Activated CD4-positive, alpha-beta T cell treated with anti-CD3 and anti-CD28 coated beads for 24 hours (primary cell): ENCODE data around the gene FGF4.

ENCODE experiments used
- DNase-seq, 2 donors: peaks; one replicate each; pipeline ENCODE4 v3.0.0-alpha.2; 2020; ENCODE audit warnings: low read depth in 2 of 2

Gene FGF4

GRCh38 chr11:69807106-69807815 is 32.1 kb upstream of the FGF4 start:
- DNase-seq = no peak

GRCh38 chr11:69804769-69805508 is 29.8 kb upstream of the FGF4 start:
- DNase-seq = no peak

DNA sequence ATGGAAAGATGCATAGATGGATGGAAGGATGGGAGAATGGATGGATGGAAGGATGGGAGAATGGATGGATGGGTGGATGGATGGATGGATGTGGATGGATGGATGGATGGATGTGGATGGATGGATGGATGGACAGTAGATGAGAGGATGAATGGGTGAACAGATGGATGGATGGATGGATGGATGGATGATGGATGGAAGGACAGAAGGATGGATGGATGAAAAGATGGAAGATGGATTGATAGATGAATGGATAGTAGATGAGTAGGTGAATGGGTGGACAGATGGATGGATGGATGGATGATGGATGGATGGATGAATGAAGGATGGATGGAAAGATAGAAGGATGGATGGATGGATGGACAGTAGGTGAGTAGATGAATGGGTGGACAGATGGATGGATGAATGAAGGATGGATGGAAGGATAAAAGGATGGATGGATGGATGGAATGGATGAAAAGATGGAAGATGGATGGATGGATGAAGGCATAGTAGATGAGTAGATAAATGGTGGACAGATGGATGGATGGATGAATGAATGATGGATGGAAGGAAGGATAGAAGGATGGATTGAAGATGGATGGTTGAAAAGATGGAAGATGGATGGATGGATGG is 28.6 kb upstream of the FGF4 start:
- DNase-seq = no peak

GRCh38 chr11:69803022-69803421 is 27.9 kb upstream of the FGF4 start:
- no peak for DNase-seq

- DNase-seq = no peak
These were observed 27.4 kb upstream of the FGF4 start for GRCh38 chr11:69802590-69802989.

- DNase-seq = peak; percentile 11
These were observed 26.6 kb upstream of the FGF4 start for GRCh38 chr11:69801513-69802335.

GRCh38 chr11:69800278-69800677 is 25.1 kb upstream of the FGF4 start:
- DNase-seq = no peak

- no peak for DNase-seq
These were observed 24.4 kb upstream of the FGF4 start for GRCh38 chr11:69799582-69799981.

DNA sequence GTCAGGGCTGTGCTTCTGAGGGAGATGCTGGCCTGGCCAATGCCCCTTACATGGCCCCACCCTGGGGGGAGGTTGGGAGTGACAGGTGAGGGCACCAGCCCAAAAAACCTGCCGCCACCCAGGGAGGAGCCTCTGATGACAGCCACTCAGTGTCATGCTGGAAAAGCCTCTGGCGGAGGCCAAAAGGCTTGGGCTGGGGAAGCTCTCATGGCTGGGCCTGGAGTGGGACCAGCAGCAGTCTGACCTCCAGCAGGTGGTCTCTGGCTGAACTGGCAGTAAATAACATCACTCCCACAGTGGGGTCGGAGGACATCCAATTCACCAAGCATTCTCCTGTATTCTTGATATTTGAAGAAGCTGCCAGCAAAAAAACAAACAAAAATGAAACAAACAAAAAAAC is 24.0 kb upstream of the FGF4 start:
- no peak for DNase-seq

GRCh38 chr11:69797737-69798528 is 22.8 kb upstream of the FGF4 start:
- no peak for DNase-seq

DNA sequence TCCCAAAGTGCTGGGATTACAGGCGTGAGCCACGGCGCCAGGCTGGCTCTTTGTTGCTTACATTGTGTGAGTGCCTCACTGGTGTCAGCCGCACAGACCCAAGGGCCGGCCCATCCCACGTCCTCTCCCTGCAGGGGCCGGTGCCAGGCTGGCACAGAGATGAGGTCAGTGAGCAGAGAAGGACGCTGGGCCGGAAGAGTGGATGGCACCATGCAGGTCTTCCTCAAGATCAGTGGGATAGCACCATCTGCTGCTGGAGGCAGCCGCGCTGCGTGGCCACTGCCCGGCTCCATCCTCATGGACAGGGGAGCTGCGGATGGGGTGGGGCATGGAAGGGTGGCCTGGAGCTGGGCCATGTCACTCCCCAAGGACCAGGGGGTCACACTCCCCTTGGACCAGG is 22.0 kb upstream of the FGF4 start:
- no peak for DNase-seq

- no peak for DNase-seq
These were observed 20.9 kb upstream of the FGF4 start for GRCh38 chr11:69796063-69796462.

DNA sequence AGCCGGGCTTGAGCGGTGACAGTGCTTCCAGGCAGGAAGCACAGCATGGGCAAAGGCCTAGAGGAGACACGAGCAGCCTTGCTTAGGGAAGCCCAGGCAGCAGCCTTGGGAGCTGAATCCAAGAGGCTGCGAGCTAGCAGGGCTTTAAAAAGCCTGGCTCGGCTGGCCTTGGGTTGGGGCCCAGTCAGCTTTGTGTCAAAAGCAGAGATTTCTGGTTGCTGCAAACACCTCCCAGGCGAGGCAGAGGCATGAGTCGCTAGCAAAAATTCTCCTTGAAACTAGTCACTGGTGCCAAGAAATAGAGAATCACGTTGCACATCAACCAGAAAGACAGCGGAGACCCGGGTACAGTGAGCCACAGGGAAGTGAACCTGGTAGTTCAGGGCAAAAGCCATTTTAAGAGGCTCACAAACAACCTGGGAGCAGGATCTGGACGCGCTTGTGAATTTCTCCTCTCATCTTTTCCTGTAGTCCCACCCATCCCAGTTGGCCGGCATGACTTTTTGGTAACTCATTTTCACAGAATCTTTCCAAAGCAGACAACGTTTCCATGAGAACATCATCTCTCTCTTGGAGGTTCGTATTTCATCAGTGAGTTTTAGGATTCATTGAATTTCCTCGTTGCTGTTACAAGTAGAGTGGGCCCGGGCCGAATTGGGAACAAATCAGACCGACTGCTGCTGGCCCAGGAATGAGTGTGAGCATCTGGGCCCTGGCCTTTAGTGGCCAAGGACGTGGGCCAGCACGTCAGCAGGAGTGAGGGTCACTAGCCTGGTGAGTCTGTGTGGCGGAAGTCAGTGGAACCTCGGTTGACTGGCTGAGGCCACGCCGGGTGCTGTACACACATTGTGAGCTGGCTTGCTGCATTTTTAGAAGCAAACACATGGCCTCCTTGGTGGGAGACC is 16.4 kb upstream of the FGF4 start:
- no peak for DNase-seq

- DNase-seq = no peak
These were observed 13.8 kb upstream of the FGF4 start for GRCh38 chr11:69788956-69789355.

DNA sequence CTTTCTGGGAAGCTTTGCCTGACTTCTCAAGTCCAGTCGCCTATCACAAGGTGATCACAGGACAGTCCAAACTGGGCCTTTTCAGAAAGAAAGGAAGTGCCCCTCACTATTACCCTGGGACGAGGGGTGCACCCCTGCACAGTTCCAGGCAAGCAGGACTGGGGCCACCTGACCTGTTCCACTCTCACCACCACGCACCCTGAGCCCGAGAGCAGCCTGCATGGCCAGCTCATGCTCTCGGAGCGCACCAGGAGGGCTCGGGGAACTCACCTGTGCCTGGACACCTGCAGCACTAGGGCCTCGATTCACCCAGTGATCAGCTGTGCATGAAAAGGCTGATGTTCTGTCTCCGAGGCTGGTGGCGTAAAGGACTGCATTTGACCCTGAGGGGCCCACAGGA is 12.8 kb upstream of the FGF4 start:
- no peak for DNase-seq

DNA sequence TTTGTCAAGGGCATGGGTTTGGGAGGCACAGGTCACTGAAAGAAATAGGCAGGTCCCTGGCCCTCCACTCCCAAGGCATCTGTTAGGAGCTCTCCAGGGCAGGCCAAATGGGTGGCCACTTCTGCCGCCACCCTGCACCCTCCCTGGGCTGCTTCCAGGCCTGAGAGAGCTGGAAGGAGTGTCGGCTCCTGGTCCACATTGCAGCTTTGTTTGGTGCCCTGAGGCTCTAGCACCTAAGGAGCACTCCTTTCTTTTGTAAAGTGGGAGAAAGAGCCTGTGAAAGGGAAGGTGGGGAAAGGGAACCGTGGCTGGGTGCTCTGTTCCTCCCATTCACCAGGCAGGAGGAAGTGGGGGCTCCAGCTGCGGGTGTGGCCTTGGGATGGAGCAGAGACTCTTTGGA is 12.3 kb upstream of the FGF4 start:
- DNase-seq = no peak

DNA sequence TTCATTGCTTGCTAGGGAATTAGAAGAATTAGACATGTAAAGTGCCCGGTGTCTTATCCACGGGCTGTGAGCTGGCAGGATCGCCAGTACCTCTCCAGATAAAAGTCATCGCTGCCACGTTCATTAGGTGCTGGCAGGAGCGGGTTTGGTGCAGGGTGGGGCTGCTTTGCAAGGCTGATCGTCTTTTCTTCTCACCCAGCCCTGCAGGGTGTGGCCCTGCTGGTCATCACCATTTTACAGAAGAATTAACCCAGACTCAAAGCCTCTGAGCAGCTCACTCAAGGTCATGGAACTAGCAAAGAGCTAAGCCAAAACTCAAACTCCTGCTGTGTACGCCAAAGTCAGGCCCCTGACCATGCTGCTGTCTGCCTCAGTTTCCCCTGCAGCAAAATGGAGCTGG is 6.1 kb upstream of the FGF4 start:
- DNase-seq = no peak

DNA sequence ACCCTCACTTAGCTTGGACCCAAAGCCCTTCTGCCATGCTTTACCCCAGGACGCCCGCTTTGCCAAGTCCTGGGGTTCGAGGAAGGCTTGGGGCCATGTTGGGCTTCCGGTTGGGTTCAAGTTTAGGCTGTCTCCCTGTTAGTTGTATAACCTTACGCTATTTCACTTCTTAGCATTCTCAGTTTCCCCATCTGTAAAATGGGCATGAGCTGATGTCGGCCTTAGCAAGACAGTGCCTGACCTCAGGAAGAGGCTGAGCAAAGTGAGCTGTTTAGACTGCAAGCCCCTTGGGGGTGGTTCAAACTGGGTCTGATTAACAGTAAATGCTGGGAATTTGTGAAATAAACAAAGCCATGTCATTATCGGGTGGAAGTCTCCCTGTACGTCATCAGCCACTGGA is 3.2 kb upstream of the FGF4 start:
- no peak for DNase-seq

DNA sequence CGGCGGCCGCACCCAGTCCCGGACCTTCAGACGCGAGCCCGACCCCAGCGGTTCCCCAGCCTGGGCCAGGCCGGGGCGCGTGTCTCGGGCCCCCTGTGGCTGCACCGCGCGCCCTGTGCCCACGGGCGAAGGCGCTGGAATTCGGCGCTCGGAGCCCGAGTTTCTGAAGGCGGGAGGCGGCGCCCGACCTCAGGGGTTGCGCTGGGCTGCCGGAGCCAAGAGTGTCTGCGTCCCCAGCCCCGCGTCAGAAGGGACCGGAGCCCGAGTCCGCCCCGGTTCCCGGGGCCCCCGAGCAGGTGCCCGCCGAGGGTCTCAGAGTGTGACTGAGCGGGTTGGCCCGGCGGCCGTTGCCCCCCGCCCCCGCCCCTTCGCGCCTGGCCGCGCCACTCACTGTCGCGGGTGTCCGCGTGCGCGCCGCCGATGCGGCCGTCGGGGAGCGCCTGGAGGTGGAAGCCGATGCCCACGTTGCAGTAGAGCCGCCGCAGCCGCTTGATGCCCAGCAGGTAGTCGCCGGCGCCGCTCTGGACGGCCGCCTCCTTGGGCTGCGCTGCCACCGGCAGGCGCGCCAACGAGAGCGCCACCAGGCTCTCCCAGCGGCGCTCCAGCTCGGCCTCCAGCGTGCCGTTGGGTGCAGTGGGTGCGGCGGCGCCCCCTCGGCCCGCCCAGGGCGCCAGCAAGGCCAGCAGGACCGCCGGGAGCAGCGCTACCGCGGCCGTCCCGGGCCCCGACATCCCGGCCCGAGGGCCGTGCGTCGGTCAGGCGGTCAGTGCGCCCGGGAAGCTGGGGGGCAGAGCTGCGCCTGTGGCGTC is 583 bp downstream of the FGF4 start:
- DNase-seq = no peak
